MM.1S (cell line): Measurements from ENCODE around the gene TWSG1.

Experiments
- EZH2 ChIP-seq: fragments of 300-600 bp; sonication (generic); optimal IDR thresholded peaks from 2 replicates; pipeline ENCODE3; 2017; ENCODE audit warnings: low read depth, mild to moderate bottlenecking, antibody characterized with exemption, low read length, mixed read lengths
- EZH2phosphoT487 ChIP-seq: fragments of 300-600 bp; sonication (generic); IDR thresholded peaks from 2 replicates; pipeline ENCODE4 v1.6.1; 2018; ENCODE audit warnings: antibody characterized with exemption, low read length
- TF ChIP-seq, protein P1 (sequence below): fragments of 300-600 bp; sonication (generic); IDR thresholded peaks from 2 replicates; pipeline ENCODE4 v1.5.1; 2016; ENCODE audit warnings: antibody characterized with exemption, low read length, mixed read lengths

DNA sequence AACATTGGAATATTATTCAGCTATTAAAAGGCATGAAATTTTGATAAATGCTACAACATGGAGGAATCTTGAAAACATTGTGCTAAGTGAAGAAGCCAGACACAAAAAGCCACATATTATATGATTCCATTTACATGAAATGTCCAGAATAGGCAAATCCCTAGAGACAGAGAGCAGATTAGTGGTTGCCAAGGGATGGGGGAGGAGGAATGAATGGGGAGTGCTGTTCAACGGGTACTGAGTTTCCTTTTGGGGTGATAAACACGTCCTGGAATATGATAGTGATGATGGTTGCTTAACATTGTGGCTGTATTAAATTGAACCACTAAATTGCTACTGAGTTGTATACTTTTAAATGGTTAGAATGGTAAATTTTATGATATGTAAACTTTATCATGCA, 8.9 kb upstream of the TWSG1 start:
- TF ChIP-seq, protein P1, sequence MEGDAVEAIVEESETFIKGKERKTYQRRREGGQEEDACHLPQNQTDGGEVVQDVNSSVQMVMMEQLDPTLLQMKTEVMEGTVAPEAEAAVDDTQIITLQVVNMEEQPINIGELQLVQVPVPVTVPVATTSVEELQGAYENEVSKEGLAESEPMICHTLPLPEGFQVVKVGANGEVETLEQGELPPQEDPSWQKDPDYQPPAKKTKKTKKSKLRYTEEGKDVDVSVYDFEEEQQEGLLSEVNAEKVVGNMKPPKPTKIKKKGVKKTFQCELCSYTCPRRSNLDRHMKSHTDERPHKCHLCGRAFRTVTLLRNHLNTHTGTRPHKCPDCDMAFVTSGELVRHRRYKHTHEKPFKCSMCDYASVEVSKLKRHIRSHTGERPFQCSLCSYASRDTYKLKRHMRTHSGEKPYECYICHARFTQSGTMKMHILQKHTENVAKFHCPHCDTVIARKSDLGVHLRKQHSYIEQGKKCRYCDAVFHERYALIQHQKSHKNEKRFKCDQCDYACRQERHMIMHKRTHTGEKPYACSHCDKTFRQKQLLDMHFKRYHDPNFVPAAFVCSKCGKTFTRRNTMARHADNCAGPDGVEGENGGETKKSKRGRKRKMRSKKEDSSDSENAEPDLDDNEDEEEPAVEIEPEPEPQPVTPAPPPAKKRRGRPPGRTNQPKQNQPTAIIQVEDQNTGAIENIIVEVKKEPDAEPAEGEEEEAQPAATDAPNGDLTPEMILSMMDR, result no peak
- TF ChIP-seq EZH2 (no peak), EZH2phosphoT487 (no peak)
